H9 (cell line): ENCODE results near the gene FHOD3. TPM values are rescaled to one million over a fixed set of nuclear protein-coding genes. Genes with fewer than 3 reads are reported as not detected.

Experiments used
- DNase-seq: peaks from one replicate; pipeline ENCODE4 v3.0.0-alpha.2; 2017
- H2AFZ ChIP-seq: one replicate; pipeline ENCODE4 v1.6.1; 2013; ENCODE audit warnings: mild to moderate bottlenecking, low read length, control low read depth, moderate library complexity
- H2AK5ac ChIP-seq: 2 replicates; pipeline ENCODE4 v1.6.1; 2013; ENCODE audit warnings: low read length, control low read depth, mixed read lengths; ENCODE audit not compliant: insufficient read length
- H2BK120ac ChIP-seq: one replicate; pipeline ENCODE4 v1.6.1; 2013; ENCODE audit warnings: low read depth, mild to moderate bottlenecking, low read length, control low read depth, inconsistent platforms; ENCODE audit not compliant: poor library complexity, severe bottlenecking
- H2BK12ac ChIP-seq: 2 replicates; pipeline ENCODE4 v1.6.1; 2013; ENCODE audit warnings: low read length, control low read depth, mixed read lengths, low read depth; ENCODE audit not compliant: insufficient read length
- H2BK15ac ChIP-seq: 2 replicates; pipeline ENCODE4 v1.6.1; 2013; ENCODE audit warnings: low read depth, low read length, control low read depth
- H2BK20ac ChIP-seq: one replicate; pipeline ENCODE4 v1.6.1; 2013; ENCODE audit warnings: low read depth, mild to moderate bottlenecking, low read length, control low read depth, inconsistent platforms; ENCODE audit not compliant: poor library complexity, severe bottlenecking
- H2BK5ac ChIP-seq: 2 replicates; pipeline ENCODE4 v1.6.1; 2013; ENCODE audit warnings: low read length, control low read depth, mixed read lengths; ENCODE audit not compliant: insufficient read length
- H3K14ac ChIP-seq: 2 replicates; pipeline ENCODE4 v1.6.1; 2013; ENCODE audit warnings: low read length, control low read depth; ENCODE audit not compliant: insufficient read depth
- H3K18ac ChIP-seq: 2 replicates; pipeline ENCODE4 v1.6.1; 2013; ENCODE audit warnings: low read depth, mild to moderate bottlenecking, mixed read lengths, low read length, control low read depth; ENCODE audit not compliant: insufficient read length
- H3K23ac ChIP-seq: 2 replicates; pipeline ENCODE4 v1.6.1; 2013; ENCODE audit warnings: low read length, control low read depth, mixed read lengths, low read depth; ENCODE audit not compliant: insufficient read length
- H3K23me2 ChIP-seq: 2 replicates; pipeline ENCODE4 v1.6.1; 2013; ENCODE audit warnings: low read depth, mild to moderate bottlenecking, mixed read lengths, low read length, control low read depth; ENCODE audit not compliant: insufficient read length, poor library complexity, severe bottlenecking
- H3K27ac ChIP-seq: 2 replicates; pipeline ENCODE4 v1.5.1; 2013; ENCODE audit warnings: low read length, control low read depth, mixed read lengths, low read depth; ENCODE audit not compliant: insufficient read length
- H3K27me3 ChIP-seq: 2 replicates; pipeline ENCODE4 v1.6.1; 2013; ENCODE audit warnings: low read length, control low read depth, inconsistent platforms; ENCODE audit not compliant: insufficient read depth
- H3K4ac ChIP-seq: 2 replicates; pipeline ENCODE4 v1.6.1; 2013; ENCODE audit warnings: low read depth, mild to moderate bottlenecking, control low read depth, inconsistent platforms, low read length, moderate library complexity
- H3K4me1 ChIP-seq: 2 replicates; pipeline ENCODE4 v1.6.1; 2013; ENCODE audit warnings: low read length, control low read depth, inconsistent platforms; ENCODE audit not compliant: insufficient read depth
- H3K4me2 ChIP-seq: 2 replicates; pipeline ENCODE4 v1.6.1; 2013; ENCODE audit warnings: low read length, control low read depth, mixed read lengths; ENCODE audit not compliant: insufficient read length, insufficient read depth
- H3K56ac ChIP-seq: 2 replicates; pipeline ENCODE4 v1.6.1; 2013; ENCODE audit warnings: low read depth, mild to moderate bottlenecking, mixed read lengths, low read length, control low read depth; ENCODE audit not compliant: insufficient read length
- H3K79me1 ChIP-seq: 2 replicates; pipeline ENCODE4 v1.6.1; 2013; ENCODE audit warnings: low read depth, mild to moderate bottlenecking, moderate library complexity, low read length, control low read depth, inconsistent platforms; ENCODE audit not compliant: insufficient read depth, poor library complexity, severe bottlenecking
- H3K79me2 ChIP-seq: 2 replicates; pipeline ENCODE4 v1.6.1; 2013; ENCODE audit warnings: low read length, control low read depth, inconsistent platforms; ENCODE audit not compliant: insufficient read depth
- H3K9ac ChIP-seq: 2 replicates; pipeline ENCODE4 v1.6.1; 2013; ENCODE audit warnings: low read length, control low read depth, mixed read lengths; ENCODE audit not compliant: insufficient read length; ENCODE audit errors: extremely low read depth
- H3K9me3 ChIP-seq: one replicate; pipeline ENCODE4 v1.6.1; 2013; ENCODE audit warnings: low read depth, low read length, inconsistent platforms; ENCODE audit not compliant: control insufficient read depth
- H3T11ph ChIP-seq: one replicate; pipeline ENCODE4 v1.6.1; 2013; ENCODE audit warnings: mild to moderate bottlenecking, low read length, control low read depth, inconsistent platforms
- H4K20me1 ChIP-seq: one replicate; pipeline ENCODE4 v1.6.1; 2013; ENCODE audit not compliant: control insufficient read depth, insufficient read length, insufficient read depth
- H4K5ac ChIP-seq: 2 replicates; pipeline ENCODE4 v1.6.1; 2013; ENCODE audit warnings: low read depth, mild to moderate bottlenecking, mixed read lengths, low read length, control low read depth; ENCODE audit not compliant: insufficient read length
- H4K8ac ChIP-seq: replicated peaks from 2 replicates; pipeline ENCODE4 v1.6.1; 2013; ENCODE audit warnings: low read length, control low read depth, mixed read lengths, low read depth; ENCODE audit not compliant: insufficient read length
- H4K91ac ChIP-seq: 2 replicates; pipeline ENCODE4 v1.6.1; 2013; ENCODE audit warnings: low read depth, mild to moderate bottlenecking, moderate library complexity, mixed read lengths, low read length, control low read depth; ENCODE audit not compliant: insufficient read length
- H3K27ac Mint-ChIP-seq, 3 experiments: 2 replicates in 2 of 3; 3 replicates in 1 of 3; pipeline ENCODE4 v1.8.0; 2020 to 2021; ENCODE audit warnings: mixed read lengths in 3 of 3, mild to moderate bottlenecking in 1 of 3, moderate library complexity in 1 of 3
- H3K27me3 Mint-ChIP-seq: 2 replicates; pipeline ENCODE4 v1.8.0; 2021; ENCODE audit warnings: low read depth, mild to moderate bottlenecking, moderate library complexity, mixed read lengths
- H3K36me3 Mint-ChIP-seq, 3 experiments: 2 replicates in 2 of 3; 3 replicates in 1 of 3; pipeline ENCODE4 v1.8.0; 2020 to 2021; ENCODE audit warnings: low read depth in 3 of 3, mixed read lengths in 3 of 3; ENCODE audit not compliant: insufficient read depth in 1 of 3
- H3K4me1 Mint-ChIP-seq, 2 experiments: 2 replicates each; pipeline ENCODE4 v1.8.0; 2020; ENCODE audit warnings: mixed read lengths in 2 of 2
- H3K4me3 Mint-ChIP-seq, 2 experiments: 2 replicates in 1 of 2; 3 replicates in 1 of 2; pipeline ENCODE4 v1.8.0; 2020 to 2021; ENCODE audit warnings: mild to moderate bottlenecking in 2 of 2, mixed read lengths in 2 of 2, moderate library complexity in 1 of 2
- H3K9me3 Mint-ChIP-seq, 2 experiments: 2 replicates in 1 of 2; 3 replicates in 1 of 2; pipeline ENCODE4 v1.8.0; 2020; ENCODE audit warnings: mild to moderate bottlenecking in 2 of 2, mixed read lengths in 2 of 2, moderate library complexity in 1 of 2
- WGBS: extraction: QIAGEN DNeasy Blood & Tissue Kit; methylation state at CpG from one replicate; pipeline ENCODE4 v1.1.7; 2013; ENCODE audit warnings: missing lambda C conversion rate, low lambda C conversion rate, mixed read lengths; ENCODE audit not compliant: insufficient read length; ENCODE audit errors: extremely low coverage; 5-methylcytosine and 5-hydroxymethylcytosine counted together
- total RNA-seq: library from RNA; stranded (reverse); gene quantifications from 2 replicates; pipeline ENCODE4 v1.2.1, GENCODE V29; 2021
- TF ChIP-seq, protein P1 (sequence below): fragments of 200-600 bp; sonication (generic); conservative IDR thresholded peaks from 3 replicates; pipeline ENCODE4 v1.8.0; 2021; ENCODE audit warnings: antibody characterized with exemption, mild to moderate bottlenecking

FHOD3 gene
- total RNA-seq, 1 experiment from 2014 or later: 8.0 TPM

GRCh38 chr18:36714476-36714875 lies 417.0 kb downstream of the FHOD3 start:
- Histone ChIP-seq H3K56ac (no peak overlapping the region), H3K79me1 (no peaks in the 10 kb centered on the region), H4K91ac (no peak overlapping the region), H4K5ac (no peak overlapping the region), H3K4ac (no peak overlapping the region), H4K20me1 (no peaks in the 10 kb centered on the region), H2BK20ac (no peak overlapping the region), H2BK15ac (no peak overlapping the region), H2BK5ac (no peak overlapping the region), H3K79me2 (no peaks in the 10 kb centered on the region), H3K27ac (no peak overlapping the region), H2AFZ (no peak overlapping the region), H2BK120ac (no peak overlapping the region), H3K14ac (no peak overlapping the region), H3K9ac (no peak overlapping the region), H3T11ph (no peak overlapping the region), H4K8ac (no peak overlapping the region), H3K18ac (no peak overlapping the region), H2BK12ac (no peak overlapping the region), H2AK5ac (no peak overlapping the region), H3K23ac (no peak overlapping the region), H3K4me2 (no peak overlapping the region), H3K27me3 (no peaks in the 10 kb centered on the region), H3K9me3 (no peaks in the 10 kb centered on the region), H3K4me1 (no peaks in the 10 kb centered on the region; the same call in 1 of the 2 replicates), H3K23me2 (no peaks in the 10 kb centered on the region)
- H3K27ac Mint-ChIP-seq: no peak overlapping the region
- H3K27me3 Mint-ChIP-seq: peaks cover 3% of the 10 kb centered on the region; the same call in 1 of the 2 replicates
- H3K4me3 Mint-ChIP-seq: no peak overlapping the region
- no CpG with 5 or more reads among the region's 3 CpGs for WGBS
- peaks cover 5% of the 10 kb centered on the region in 2 experiments for H3K4me1 Mint-ChIP-seq
- H3K36me3 Mint-ChIP-seq: no peaks in the 10 kb centered on the region
- no peak for DNase-seq
- H3K9me3 Mint-ChIP-seq: no peaks in the 10 kb centered on the region
- TF ChIP-seq, protein P1, sequence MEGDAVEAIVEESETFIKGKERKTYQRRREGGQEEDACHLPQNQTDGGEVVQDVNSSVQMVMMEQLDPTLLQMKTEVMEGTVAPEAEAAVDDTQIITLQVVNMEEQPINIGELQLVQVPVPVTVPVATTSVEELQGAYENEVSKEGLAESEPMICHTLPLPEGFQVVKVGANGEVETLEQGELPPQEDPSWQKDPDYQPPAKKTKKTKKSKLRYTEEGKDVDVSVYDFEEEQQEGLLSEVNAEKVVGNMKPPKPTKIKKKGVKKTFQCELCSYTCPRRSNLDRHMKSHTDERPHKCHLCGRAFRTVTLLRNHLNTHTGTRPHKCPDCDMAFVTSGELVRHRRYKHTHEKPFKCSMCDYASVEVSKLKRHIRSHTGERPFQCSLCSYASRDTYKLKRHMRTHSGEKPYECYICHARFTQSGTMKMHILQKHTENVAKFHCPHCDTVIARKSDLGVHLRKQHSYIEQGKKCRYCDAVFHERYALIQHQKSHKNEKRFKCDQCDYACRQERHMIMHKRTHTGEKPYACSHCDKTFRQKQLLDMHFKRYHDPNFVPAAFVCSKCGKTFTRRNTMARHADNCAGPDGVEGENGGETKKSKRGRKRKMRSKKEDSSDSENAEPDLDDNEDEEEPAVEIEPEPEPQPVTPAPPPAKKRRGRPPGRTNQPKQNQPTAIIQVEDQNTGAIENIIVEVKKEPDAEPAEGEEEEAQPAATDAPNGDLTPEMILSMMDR: peak; percentile 51
